H9 (cell line): ENCODE results near the gene SBK2. TPM values are rescaled to one million over a fixed set of nuclear protein-coding genes. Genes with fewer than 3 reads are reported as not detected.

ENCODE experiments used
- DNase-seq: peaks from one replicate; pipeline ENCODE4 v3.0.0-alpha.2; 2017
- H2AFZ ChIP-seq: one replicate; pipeline ENCODE4 v1.6.1; 2013; ENCODE audit warnings: mild to moderate bottlenecking, low read length, control low read depth, moderate library complexity
- H2AK5ac ChIP-seq: 2 replicates; pipeline ENCODE4 v1.6.1; 2013; ENCODE audit warnings: low read length, control low read depth, mixed read lengths; ENCODE audit not compliant: insufficient read length
- H2BK120ac ChIP-seq: one replicate; pipeline ENCODE4 v1.6.1; 2013; ENCODE audit warnings: low read depth, mild to moderate bottlenecking, low read length, control low read depth, inconsistent platforms; ENCODE audit not compliant: poor library complexity, severe bottlenecking
- H2BK12ac ChIP-seq: 2 replicates; pipeline ENCODE4 v1.6.1; 2013; ENCODE audit warnings: low read length, control low read depth, mixed read lengths, low read depth; ENCODE audit not compliant: insufficient read length
- H2BK15ac ChIP-seq: 2 replicates; pipeline ENCODE4 v1.6.1; 2013; ENCODE audit warnings: low read depth, low read length, control low read depth
- H2BK20ac ChIP-seq: one replicate; pipeline ENCODE4 v1.6.1; 2013; ENCODE audit warnings: low read depth, mild to moderate bottlenecking, low read length, control low read depth, inconsistent platforms; ENCODE audit not compliant: poor library complexity, severe bottlenecking
- H2BK5ac ChIP-seq: 2 replicates; pipeline ENCODE4 v1.6.1; 2013; ENCODE audit warnings: low read length, control low read depth, mixed read lengths; ENCODE audit not compliant: insufficient read length
- H3K14ac ChIP-seq: 2 replicates; pipeline ENCODE4 v1.6.1; 2013; ENCODE audit warnings: low read length, control low read depth; ENCODE audit not compliant: insufficient read depth
- H3K18ac ChIP-seq: 2 replicates; pipeline ENCODE4 v1.6.1; 2013; ENCODE audit warnings: low read depth, mild to moderate bottlenecking, mixed read lengths, low read length, control low read depth; ENCODE audit not compliant: insufficient read length
- H3K23ac ChIP-seq: 2 replicates; pipeline ENCODE4 v1.6.1; 2013; ENCODE audit warnings: low read length, control low read depth, mixed read lengths, low read depth; ENCODE audit not compliant: insufficient read length
- H3K23me2 ChIP-seq: 2 replicates; pipeline ENCODE4 v1.6.1; 2013; ENCODE audit warnings: low read depth, mild to moderate bottlenecking, mixed read lengths, low read length, control low read depth; ENCODE audit not compliant: insufficient read length, poor library complexity, severe bottlenecking
- H3K27ac ChIP-seq: 2 replicates; pipeline ENCODE4 v1.5.1; 2013; ENCODE audit warnings: low read length, control low read depth, mixed read lengths, low read depth; ENCODE audit not compliant: insufficient read length
- H3K27me3 ChIP-seq: 2 replicates; pipeline ENCODE4 v1.6.1; 2013; ENCODE audit warnings: low read length, control low read depth, inconsistent platforms; ENCODE audit not compliant: insufficient read depth
- H3K4ac ChIP-seq: 2 replicates; pipeline ENCODE4 v1.6.1; 2013; ENCODE audit warnings: low read depth, mild to moderate bottlenecking, control low read depth, inconsistent platforms, low read length, moderate library complexity
- H3K4me1 ChIP-seq: 2 replicates; pipeline ENCODE4 v1.6.1; 2013; ENCODE audit warnings: low read length, control low read depth, inconsistent platforms; ENCODE audit not compliant: insufficient read depth
- H3K4me2 ChIP-seq: 2 replicates; pipeline ENCODE4 v1.6.1; 2013; ENCODE audit warnings: low read length, control low read depth, mixed read lengths; ENCODE audit not compliant: insufficient read length, insufficient read depth
- H3K56ac ChIP-seq: 2 replicates; pipeline ENCODE4 v1.6.1; 2013; ENCODE audit warnings: low read depth, mild to moderate bottlenecking, mixed read lengths, low read length, control low read depth; ENCODE audit not compliant: insufficient read length
- H3K79me1 ChIP-seq: 2 replicates; pipeline ENCODE4 v1.6.1; 2013; ENCODE audit warnings: low read depth, mild to moderate bottlenecking, moderate library complexity, low read length, control low read depth, inconsistent platforms; ENCODE audit not compliant: insufficient read depth, poor library complexity, severe bottlenecking
- H3K79me2 ChIP-seq: 2 replicates; pipeline ENCODE4 v1.6.1; 2013; ENCODE audit warnings: low read length, control low read depth, inconsistent platforms; ENCODE audit not compliant: insufficient read depth
- H3K9ac ChIP-seq: 2 replicates; pipeline ENCODE4 v1.6.1; 2013; ENCODE audit warnings: low read length, control low read depth, mixed read lengths; ENCODE audit not compliant: insufficient read length; ENCODE audit errors: extremely low read depth
- H3K9me3 ChIP-seq: one replicate; pipeline ENCODE4 v1.6.1; 2013; ENCODE audit warnings: low read depth, low read length, inconsistent platforms; ENCODE audit not compliant: control insufficient read depth
- H3T11ph ChIP-seq: one replicate; pipeline ENCODE4 v1.6.1; 2013; ENCODE audit warnings: mild to moderate bottlenecking, low read length, control low read depth, inconsistent platforms
- H4K20me1 ChIP-seq: one replicate; pipeline ENCODE4 v1.6.1; 2013; ENCODE audit not compliant: control insufficient read depth, insufficient read length, insufficient read depth
- H4K5ac ChIP-seq: 2 replicates; pipeline ENCODE4 v1.6.1; 2013; ENCODE audit warnings: low read depth, mild to moderate bottlenecking, mixed read lengths, low read length, control low read depth; ENCODE audit not compliant: insufficient read length
- H4K8ac ChIP-seq: replicated peaks from 2 replicates; pipeline ENCODE4 v1.6.1; 2013; ENCODE audit warnings: low read length, control low read depth, mixed read lengths, low read depth; ENCODE audit not compliant: insufficient read length
- H4K91ac ChIP-seq: 2 replicates; pipeline ENCODE4 v1.6.1; 2013; ENCODE audit warnings: low read depth, mild to moderate bottlenecking, moderate library complexity, mixed read lengths, low read length, control low read depth; ENCODE audit not compliant: insufficient read length
- H3K27ac Mint-ChIP-seq, 3 experiments: 2 replicates in 2 of 3; 3 replicates in 1 of 3; pipeline ENCODE4 v1.8.0; 2020 to 2021; ENCODE audit warnings: mixed read lengths in 3 of 3, mild to moderate bottlenecking in 1 of 3, moderate library complexity in 1 of 3
- H3K27me3 Mint-ChIP-seq: 2 replicates; pipeline ENCODE4 v1.8.0; 2021; ENCODE audit warnings: low read depth, mild to moderate bottlenecking, moderate library complexity, mixed read lengths
- H3K36me3 Mint-ChIP-seq, 3 experiments: 2 replicates in 2 of 3; 3 replicates in 1 of 3; pipeline ENCODE4 v1.8.0; 2020 to 2021; ENCODE audit warnings: low read depth in 3 of 3, mixed read lengths in 3 of 3; ENCODE audit not compliant: insufficient read depth in 1 of 3
- H3K4me1 Mint-ChIP-seq, 2 experiments: 2 replicates each; pipeline ENCODE4 v1.8.0; 2020; ENCODE audit warnings: mixed read lengths in 2 of 2
- H3K4me3 Mint-ChIP-seq, 2 experiments: 2 replicates in 1 of 2; 3 replicates in 1 of 2; pipeline ENCODE4 v1.8.0; 2020 to 2021; ENCODE audit warnings: mild to moderate bottlenecking in 2 of 2, mixed read lengths in 2 of 2, moderate library complexity in 1 of 2
- H3K9me3 Mint-ChIP-seq, 2 experiments: 2 replicates in 1 of 2; 3 replicates in 1 of 2; pipeline ENCODE4 v1.8.0; 2020; ENCODE audit warnings: mild to moderate bottlenecking in 2 of 2, mixed read lengths in 2 of 2, moderate library complexity in 1 of 2
- whole genome bisulfite sequencing: extraction: QIAGEN DNeasy Blood & Tissue Kit; methylation state at CpG from one replicate; pipeline ENCODE4 v1.1.7; 2013; ENCODE audit warnings: missing lambda C conversion rate, low lambda C conversion rate, mixed read lengths; ENCODE audit not compliant: insufficient read length; ENCODE audit errors: extremely low coverage; 5-methylcytosine and 5-hydroxymethylcytosine counted together
- total RNA-seq: library from RNA; stranded (reverse); gene quantifications from 2 replicates; pipeline ENCODE4 v1.2.1, GENCODE V29; 2021
- TF ChIP-seq, protein P1 (sequence below): fragments of 200-600 bp; sonication (generic); conservative IDR thresholded peaks from 3 replicates; pipeline ENCODE4 v1.8.0; 2021; ENCODE audit warnings: antibody characterized with exemption, mild to moderate bottlenecking

The SBK2 gene
- total RNA-seq, 1 experiment from 2014 or later, result 2.8 TPM

- Histone ChIP-seq H4K8ac (no peak overlapping the region), H3K79me2 (no peaks in the 10 kb centered on the region), H3K4me1 (peaks cover 3% of the 10 kb centered on the region), H4K91ac (no peak overlapping the region), H2BK120ac (no peak overlapping the region), H2AK5ac (no peak overlapping the region), H3K56ac (no peak overlapping the region), H3K4ac (no peak overlapping the region), H3K9ac (no peak overlapping the region), H3K9me3 (no peaks in the 10 kb centered on the region), H4K5ac (no peak overlapping the region), H3K4me2 (no peak overlapping the region), H3K23me2 (peaks cover 4% of the 10 kb centered on the region), H3T11ph (no peak overlapping the region), H2BK20ac (no peak overlapping the region), H3K18ac (no peak overlapping the region), H2BK15ac (no peak overlapping the region), H3K79me1 (no peaks in the 10 kb centered on the region), H2BK12ac (no peak overlapping the region), H3K27me3 (no peaks in the 10 kb centered on the region), H4K20me1 (no peaks in the 10 kb centered on the region), H2BK5ac (no peak overlapping the region), H3K14ac (no peak overlapping the region), H3K27ac (no peak overlapping the region), H3K23ac (no peak overlapping the region), H2AFZ (no peak overlapping the region)
- DNase-seq, result no peak
- TF ChIP-seq, protein P1, sequence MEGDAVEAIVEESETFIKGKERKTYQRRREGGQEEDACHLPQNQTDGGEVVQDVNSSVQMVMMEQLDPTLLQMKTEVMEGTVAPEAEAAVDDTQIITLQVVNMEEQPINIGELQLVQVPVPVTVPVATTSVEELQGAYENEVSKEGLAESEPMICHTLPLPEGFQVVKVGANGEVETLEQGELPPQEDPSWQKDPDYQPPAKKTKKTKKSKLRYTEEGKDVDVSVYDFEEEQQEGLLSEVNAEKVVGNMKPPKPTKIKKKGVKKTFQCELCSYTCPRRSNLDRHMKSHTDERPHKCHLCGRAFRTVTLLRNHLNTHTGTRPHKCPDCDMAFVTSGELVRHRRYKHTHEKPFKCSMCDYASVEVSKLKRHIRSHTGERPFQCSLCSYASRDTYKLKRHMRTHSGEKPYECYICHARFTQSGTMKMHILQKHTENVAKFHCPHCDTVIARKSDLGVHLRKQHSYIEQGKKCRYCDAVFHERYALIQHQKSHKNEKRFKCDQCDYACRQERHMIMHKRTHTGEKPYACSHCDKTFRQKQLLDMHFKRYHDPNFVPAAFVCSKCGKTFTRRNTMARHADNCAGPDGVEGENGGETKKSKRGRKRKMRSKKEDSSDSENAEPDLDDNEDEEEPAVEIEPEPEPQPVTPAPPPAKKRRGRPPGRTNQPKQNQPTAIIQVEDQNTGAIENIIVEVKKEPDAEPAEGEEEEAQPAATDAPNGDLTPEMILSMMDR, result no peak
- peaks cover 15 to 42% of the 10 kb centered on the region in 2 experiments for H3K4me1 Mint-ChIP-seq
- H3K27ac Mint-ChIP-seq, result no peak overlapping the region
- no peaks in the 10 kb centered on the region for H3K9me3 Mint-ChIP-seq
- H3K36me3 Mint-ChIP-seq, result peaks cover 2 to 19% (median 8%) of the 10 kb centered on the region in 3 experiments; a peak in 5 of 7 replicates
- WGBS, result no CpG with 5 or more reads among the region's 47 CpGs
- no peaks in the 10 kb centered on the region; the same call in 1 of the 2 replicates for H3K27me3 Mint-ChIP-seq
- no peak overlapping the region; a peak in 1 of 5 replicates for H3K4me3 Mint-ChIP-seq
Measured at GRCh38 chr19:55482967-55483705, 53.8 kb downstream of the SBK2 start.
